B cell (primary cell): Measurements from ENCODE around the gene CLEC2B. TPM values are rescaled to one million over a fixed set of nuclear protein-coding genes. Genes with fewer than 3 reads are reported as not detected.

Experiments used
- ATAC-seq: fragments of 200-7000 bp; cut with Tn5 transposase; one replicate; pipeline ENCODE4 v1.10.0; 2021; ENCODE audit warnings: low read depth, mild to moderate bottlenecking, moderate number of reproducible peaks, moderate library complexity
- CTCF ChIA-PET: fragments of 350-600 bp; sonication (Branson Sonifier 250); formaldehyde crosslinking; loops from one replicate; lab custom pipeline; 2021; ENCODE audit warnings: antibody characterized with exemption, inconsistent platforms; lab: Charles Lee
- POLR2A ChIA-PET: fragments of 350-600 bp; sonication (Branson Sonifier 250); formaldehyde crosslinking; loops from one replicate; lab custom pipeline; 2021; ENCODE audit warnings: antibody characterized with exemption; lab: Charles Lee
- DNase-seq: peaks from one replicate; pipeline ENCODE4 v3.0.0; 2013
- H2AFZ ChIP-seq: 2 replicates; pipeline ENCODE4 v1.6.1; 2012; ENCODE audit warnings: mild to moderate bottlenecking, low read depth, low read length; ENCODE audit not compliant: insufficient read depth, poor library complexity, severe bottlenecking
- H3K27ac ChIP-seq, 2 donors: 1 replicate in 1 of 2; 2 replicates in 1 of 2; pipeline ENCODE4 v1.5.1; 2012 to 2013; ENCODE audit warnings: low read length in 2 of 2, mild to moderate bottlenecking in 2 of 2, moderate library complexity in 1 of 2
- H3K27me3 ChIP-seq, 4 experiments: fragments of 200-600 bp in 1 of 4; sonication (generic) in 1 of 4; replicated peaks in 1 of 4; 1 replicate in 2 of 4; 2 replicates in 2 of 4; pipeline versions ENCODE4 v1.6.1 to v1.7.0; 2013 to 2016; ENCODE audit warnings: low read length in 3 of 4, mild to moderate bottlenecking in 2 of 4, mixed read lengths in 1 of 4, moderate library complexity in 1 of 4; ENCODE audit not compliant: insufficient read depth in 4 of 4, control insufficient read depth in 3 of 4; ENCODE audit errors: control extremely low read depth in 1 of 4
- H3K36me3 ChIP-seq, 2 experiments: replicated peaks in 1 of 2; 1 replicate in 1 of 2; 2 replicates in 1 of 2; pipeline versions ENCODE4 v1.6.1 to v1.7.1; 2013; ENCODE audit warnings: low read length in 1 of 2; ENCODE audit not compliant: insufficient read depth in 2 of 2, control insufficient read depth in 1 of 2; ENCODE audit errors: control extremely low read depth in 1 of 2, extremely low read depth in 1 of 2
- H3K4me1 ChIP-seq, 2 donors: fragments of 200-600 bp in 1 of 2; sonication (generic) in 1 of 2; 1 replicate in 1 of 2; 2 replicates in 1 of 2; pipeline versions ENCODE4 v1.5.1 to v1.6.1; 2013 to 2017; ENCODE audit warnings: low read length in 2 of 2; ENCODE audit not compliant: control insufficient read depth in 2 of 2, insufficient read depth in 2 of 2
- H3K4me2 ChIP-seq: replicated peaks from 2 replicates; pipeline ENCODE3; 2012; ENCODE audit warnings: mild to moderate bottlenecking, low read depth, low read length; ENCODE audit not compliant: poor library complexity, severe bottlenecking
- H3K4me3 ChIP-seq, 5 experiments: fragments of 200-600 bp in 1 of 5; sonication (generic) in 1 of 5; 1 replicate in 3 of 5; 2 replicates in 2 of 5; pipeline versions ENCODE4 v1.5.1 to v1.7.0; 2011 to 2016; ENCODE audit warnings: low read length in 4 of 5, mild to moderate bottlenecking in 4 of 5, low read depth in 2 of 5, control low read depth in 1 of 5, moderate library complexity in 1 of 5; ENCODE audit not compliant: insufficient read depth in 1 of 5; ENCODE audit errors: control extremely low read depth in 1 of 5, extremely low read depth in 1 of 5
- H3K79me2 ChIP-seq: fragments of 200-600 bp; sonication (generic); one replicate; pipeline ENCODE4 v1.6.0; 2016; ENCODE audit warnings: low read length; ENCODE audit not compliant: control insufficient read depth, insufficient read depth
- H3K9ac ChIP-seq: fragments of 200-600 bp; sonication (generic); 2 replicates; pipeline ENCODE4 v1.6.1; 2017; ENCODE audit warnings: mild to moderate bottlenecking, low read length, moderate library complexity
- H3K9me3 ChIP-seq, 3 donors: one replicate each; pipeline versions ENCODE4 v1.6.1 to v1.7.1; 2013; ENCODE audit warnings: low read length in 2 of 3; ENCODE audit not compliant: control insufficient read depth in 2 of 3, insufficient read depth in 1 of 3; ENCODE audit errors: control extremely low read depth in 1 of 3
- H4K20me1 ChIP-seq: 2 replicates; pipeline ENCODE4 v1.6.0; 2012; ENCODE audit warnings: mild to moderate bottlenecking, low read length; ENCODE audit not compliant: insufficient read depth, control insufficient read depth, poor library complexity, severe bottlenecking
- H3K27ac Mint-ChIP-seq: one replicate; pipeline ENCODE4 v1.8.0; 2021; ENCODE audit warnings: mixed read lengths
- H3K27me3 Mint-ChIP-seq: one replicate; pipeline ENCODE4 v1.8.0; 2021; ENCODE audit warnings: mixed read lengths
- H3K4me1 Mint-ChIP-seq: one replicate; pipeline ENCODE4 v1.8.0; 2021; ENCODE audit warnings: mixed read lengths
- H3K4me3 Mint-ChIP-seq: one replicate; pipeline ENCODE4 v1.8.0; 2021; ENCODE audit warnings: mixed read lengths
- H3K9me3 Mint-ChIP-seq: one replicate; pipeline ENCODE4 v1.8.0; 2022; ENCODE audit warnings: mixed read lengths; ENCODE audit not compliant: insufficient read depth
- CTCF ChIP-seq: fragments of 200-600 bp; IDR thresholded peaks from one replicate; pipeline ENCODE4 v1.8.0; 2022; ENCODE audit warnings: antibody characterized with exemption, mild to moderate bottlenecking
- EZH2 ChIP-seq: IDR thresholded peaks from 2 replicates; pipeline ENCODE4 v1.6.1; 2012; ENCODE audit warnings: borderline replicate concordance, low read depth, mild to moderate bottlenecking, moderate library complexity, low read length; ENCODE audit not compliant: insufficient read depth, poor library complexity, severe bottlenecking
- WGBS: methylation state at CpG from one replicate; pipeline ENCODE4 v1.1.5; 2013; ENCODE audit warnings: missing lambda C conversion rate; ENCODE audit not compliant: insufficient coverage; 5-methylcytosine and 5-hydroxymethylcytosine counted together
- intact Hi-C: fragments of 100-400 bp; cut with micrococcal nuclease; formaldehyde crosslinking; loops from one replicate; pipeline ENCODE4 v1.10.0; 2022
- polyA plus RNA-seq: library from polyadenylated mRNA; depleted of rRNA; stranded (reverse); fragments of >200 nt; gene quantifications from 2 replicates; pipeline ENCODE4 v1.2.3, GENCODE V29; 2012
- total RNA-seq, 2 donors: library from RNA; stranded (reverse); fragments of 120-200 nt in 1 of 2; gene quantifications; 1 replicate in 1 of 2; 2 replicates in 1 of 2; pipeline versions ENCODE4 v1.2.3 to v1.2.4, GENCODE V29; 2013 to 2022

Gene CLEC2B
- total and polyA plus RNA-seq, 2 donors (not counting 1 experiment from before 2014, with no cell fraction given): 31.6 to 58.2 TPM

- no peaks in the 10 kb centered on the region for H3K9me3 ChIP-seq
- peaks cover 8% of the 10 kb centered on the region for H3K4me1 Mint-ChIP-seq
- H3K79me2 ChIP-seq: peaks cover 19% of the 10 kb centered on the region
- no peak overlapping the region for H3K27ac ChIP-seq
- no peak overlapping the region for H3K4me2 ChIP-seq
- peaks cover 17% of the 10 kb centered on the region for H4K20me1 ChIP-seq
- no peak overlapping the region for H3K27ac Mint-ChIP-seq
- no peak for DNase-seq
- no peak overlapping the region for H3K4me3 Mint-ChIP-seq
- intact Hi-C loops: no loop called here
- no peaks in the 10 kb centered on the region for H3K27me3 Mint-ChIP-seq
- no peak overlapping the region for H2AFZ ChIP-seq
- no peaks in the 10 kb centered on the region for H3K9me3 Mint-ChIP-seq
- CTCF ChIA-PET: interaction anchor here (0.6 to 1.2 kb wide), 2 partner anchors 108 to 296 kb away, joined by 3 read pairs; no protein-coding TSS in a partner anchor
- H3K27me3 ChIP-seq: no peaks in the 10 kb centered on the region
- WGBS: no CpG with 5 or more reads among the region's 3 CpGs
- ATAC-seq: no peak
- H3K36me3 ChIP-seq: peaks cover 0 to 43% of the 10 kb centered on the region in 2 experiments
- no peak overlapping the region for H3K9ac ChIP-seq
- H3K4me3 ChIP-seq: no peak overlapping the region
- POLR2A ChIA-PET: no interaction called here
- TF ChIP-seq CTCF (no peak), EZH2 (no peak)
- peaks cover 0 to 4% of the 10 kb centered on the region in 2 donors for H3K4me1 ChIP-seq
Observed at GRCh38 chr12:9856894-9857293, 12.3 kb downstream of the CLEC2B start.

GRCh38 chr12:9856151-9856550, 13.0 kb downstream of the CLEC2B start:
- intact Hi-C loops: no loop called here
- Histone ChIP-seq H4K20me1 (peaks cover 17% of the 10 kb centered on the region), H3K4me3 (no peak overlapping the region), H3K9me3 (no peaks in the 10 kb centered on the region), H2AFZ (no peak overlapping the region), H3K79me2 (peaks cover 15% of the 10 kb centered on the region), H3K4me2 (no peak overlapping the region), H3K36me3 (peaks cover 1 to 48% of the 10 kb centered on the region in 2 experiments), H3K27ac (no peak overlapping the region), H3K9ac (no peak overlapping the region), H3K27me3 (no peaks in the 10 kb centered on the region), H3K4me1 (peaks cover 0 to 3% of the 10 kb centered on the region in 2 donors)
- no peak overlapping the region for H3K4me3 Mint-ChIP-seq
- CTCF ChIA-PET: interaction anchor here (1.2 kb wide), 1 partner anchor 107 kb away, joined by 3 read pairs; no protein-coding TSS in a partner anchor
- no peak overlapping the region for H3K27ac Mint-ChIP-seq
- H3K4me1 Mint-ChIP-seq: peaks cover 7% of the 10 kb centered on the region
- TF ChIP-seq EZH2 (no peak), CTCF (no peak)
- no peaks in the 10 kb centered on the region for H3K9me3 Mint-ChIP-seq
- WGBS: 100% methylated on average over 1 of the region's 1 CpG
- H3K27me3 Mint-ChIP-seq: no peaks in the 10 kb centered on the region
- ATAC-seq (no peak), DNase-seq (no peak)
- POLR2A ChIA-PET: no interaction called here
